K562 (cell line): ENCODE measurements around the gene MFSD6L.

ENCODE experiments used
- CREB3 ChIP-seq: fragments of 450-650 bp; conservative IDR thresholded peaks from 2 replicates; pipeline ENCODE4 v1.6.1; 2016; ENCODE audit warnings: missing genetic modification characterization, low read depth, mild to moderate bottlenecking, missing compliant biosample characterization, moderate library complexity
- CTCF ChIP-seq, 3 experiments: IDR thresholded peaks in 2 of 3; conservative IDR thresholded peaks in 1 of 3; 2 replicates each; pipeline ENCODE4 v1.5.1; 2011 to 2012; ENCODE audit warnings: low read length in 3 of 3, mild to moderate bottlenecking in 3 of 3, control low read depth in 2 of 3, improper control_type of control experiment in 1 of 3, inconsistent platforms in 1 of 3, low read depth in 1 of 3, mixed read lengths in 1 of 3, moderate library complexity in 1 of 3; ENCODE audit not compliant: insufficient read depth in 2 of 3
- PHF20 ChIP-seq: fragments of 450-650 bp; IDR thresholded peaks from 2 replicates; pipeline ENCODE4 v1.6.1; 2018; ENCODE audit not compliant: partially characterized antibody
- POLR2A ChIP-seq: fragments of 450-650 bp; conservative IDR thresholded peaks from 2 replicates; pipeline ENCODE4 v1.6.1; 2016
- POLR2AphosphoS5 ChIP-seq: IDR thresholded peaks from 2 replicates; pipeline ENCODE4 v1.6.1; 2011; ENCODE audit warnings: mild to moderate bottlenecking, low read depth, low read length, moderate library complexity; ENCODE audit not compliant: control insufficient read depth, insufficient read depth
- SP2 ChIP-seq: IDR thresholded peaks from 2 replicates; pipeline ENCODE4 v1.6.1; 2011; ENCODE audit warnings: mild to moderate bottlenecking, low read depth, low read length, moderate library complexity; ENCODE audit not compliant: poor library complexity, severe bottlenecking; ENCODE audit errors: extremely low read depth
- SUPT5H ChIP-seq: fragments of 450-650 bp; IDR thresholded peaks from 2 replicates; pipeline ENCODE4 v1.6.1; 2016
- U2AF1 ChIP-seq: fragments of 200-400 bp; formaldehyde crosslinking; optimal IDR thresholded peaks from 2 replicates; pipeline ENCODE3; 2017; ENCODE audit warnings: mild to moderate bottlenecking, low read depth, low read length, moderate library complexity
- ZNF146 ChIP-seq: IDR thresholded peaks from one replicate; pipeline ENCODE4 v1.6.1; 2018; ENCODE audit warnings: missing compliant biosample characterization; ENCODE audit not compliant: unreplicated experiment

- TF ChIP-seq SUPT5H = no peak
- no peak for TF ChIP-seq CTCF (IDR thresholded peaks at IDR 0.05 in 2 of 3, conservative IDR thresholded peaks at IDR 0.05 in 1 of 3; ENCODE audit: insufficient read depth in 2 of 3, low read depth in 1 of 3, low read length in 3 of 3)
- TF ChIP-seq PHF20 = no peak
- no peak for TF ChIP-seq CREB3
- TF ChIP-seq ZNF146 (CRISPR knock-in tag) = no peak
- TF ChIP-seq POLR2AphosphoS5 = no peak
- no peak for TF ChIP-seq U2AF1
- no peak for TF ChIP-seq POLR2A
- TF ChIP-seq SP2 = no peak
Observed at GRCh38 chr17:8818654-8819330, 19.6 kb upstream of the MFSD6L start.
